Ascending aorta (tissue), 2 donors: ENCODE data around the gene CALU. TPM values are rescaled to one million over a fixed set of nuclear protein-coding genes. Genes with fewer than 3 reads are reported as not detected.

Experiments
- DNase-seq, 2 donors: peaks; one replicate each; pipeline ENCODE4 v3.0.0-alpha.2; 2019; ENCODE audit warnings: low spot score in 2 of 2
- H3K27ac ChIP-seq, 2 donors: fragments of 200-600 bp; sonication (generic); one replicate each; pipeline ENCODE4 v1.5.1; 2016 to 2017; ENCODE audit warnings: mild to moderate bottlenecking in 1 of 2
- H3K27me3 ChIP-seq: fragments of 200-600 bp; sonication (generic); one replicate; pipeline ENCODE4 v1.5.1; 2017
- H3K36me3 ChIP-seq, 2 donors: fragments of 200-600 bp; sonication (generic); one replicate each; pipeline ENCODE4 v1.5.1; 2016
- H3K4me1 ChIP-seq, 2 donors: fragments of 200-600 bp; sonication (generic); one replicate each; pipeline ENCODE4 v1.5.1; 2016 to 2017; ENCODE audit warnings: mild to moderate bottlenecking in 1 of 2
- H3K4me3 ChIP-seq, 2 donors: fragments of 200-600 bp; sonication (generic); one replicate each; pipeline ENCODE4 v1.5.1; 2016 to 2017; ENCODE audit warnings: mild to moderate bottlenecking in 1 of 2
- H3K9me3 ChIP-seq, 2 donors: fragments of 200-600 bp; sonication (generic); one replicate each; pipeline ENCODE4 v1.5.1; 2016
- intact Hi-C: fragments of 100-400 bp; cut with DNase I; formaldehyde crosslinking; loops from one replicate; pipeline ENCODE4 v1.15.1; 2023
- total RNA-seq: library from RNA; depleted of rRNA; stranded (reverse); fragments of >200 nt; gene quantifications from one replicate; pipeline ENCODE4 v1.1.0, GENCODE V29; 2016
- TF ChIP-seq, protein P1 (sequence below), 3 experiments: fragments of 200-600 bp in 2 of 3; fragments of 450-650 bp in 1 of 3; sonication (generic) in 2 of 3; IDR thresholded peaks; one replicate each; pipeline ENCODE4 v1.5.1; 2016 to 2019; ENCODE audit warnings: antibody characterized with exemption in 3 of 3, mild to moderate bottlenecking in 1 of 3, moderate library complexity in 1 of 3

Gene CALU
- total RNA-seq, 1 donor from 2014 or later: 82.8 TPM

DNA sequence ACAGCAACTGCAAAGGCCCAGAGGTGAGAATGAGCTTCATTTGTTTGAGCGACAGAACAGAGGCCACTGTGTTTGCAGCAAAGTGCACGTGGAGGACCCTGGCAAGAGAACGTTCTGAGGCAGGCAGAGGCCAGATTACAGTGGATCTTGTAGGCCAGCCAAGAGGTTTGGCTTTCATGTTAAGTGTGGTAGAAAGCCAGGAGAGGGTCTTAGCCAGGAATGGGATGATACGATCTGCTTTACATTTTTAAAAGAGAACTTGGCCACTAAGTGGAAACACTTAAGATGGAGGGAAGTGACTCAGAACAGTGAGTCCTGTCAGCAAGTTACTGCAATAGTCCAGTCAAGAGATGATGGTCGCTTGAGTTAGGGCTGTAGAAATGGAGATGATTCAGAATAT lies 57.2 kb downstream of the CALU start:
- Histone ChIP-seq H3K9me3 (no peaks in the 10 kb centered on the region), H3K36me3 (no peaks in the 10 kb centered on the region), H3K27ac (no peak overlapping the region), H3K4me1 (peaks cover 3 to 12% of the 10 kb centered on the region in 2 donors), H3K4me3 (no peak overlapping the region), H3K27me3 (no peaks in the 10 kb centered on the region)
- DNase-seq: no peak
- intact Hi-C loops: no loop called here
- TF ChIP-seq, protein P1, sequence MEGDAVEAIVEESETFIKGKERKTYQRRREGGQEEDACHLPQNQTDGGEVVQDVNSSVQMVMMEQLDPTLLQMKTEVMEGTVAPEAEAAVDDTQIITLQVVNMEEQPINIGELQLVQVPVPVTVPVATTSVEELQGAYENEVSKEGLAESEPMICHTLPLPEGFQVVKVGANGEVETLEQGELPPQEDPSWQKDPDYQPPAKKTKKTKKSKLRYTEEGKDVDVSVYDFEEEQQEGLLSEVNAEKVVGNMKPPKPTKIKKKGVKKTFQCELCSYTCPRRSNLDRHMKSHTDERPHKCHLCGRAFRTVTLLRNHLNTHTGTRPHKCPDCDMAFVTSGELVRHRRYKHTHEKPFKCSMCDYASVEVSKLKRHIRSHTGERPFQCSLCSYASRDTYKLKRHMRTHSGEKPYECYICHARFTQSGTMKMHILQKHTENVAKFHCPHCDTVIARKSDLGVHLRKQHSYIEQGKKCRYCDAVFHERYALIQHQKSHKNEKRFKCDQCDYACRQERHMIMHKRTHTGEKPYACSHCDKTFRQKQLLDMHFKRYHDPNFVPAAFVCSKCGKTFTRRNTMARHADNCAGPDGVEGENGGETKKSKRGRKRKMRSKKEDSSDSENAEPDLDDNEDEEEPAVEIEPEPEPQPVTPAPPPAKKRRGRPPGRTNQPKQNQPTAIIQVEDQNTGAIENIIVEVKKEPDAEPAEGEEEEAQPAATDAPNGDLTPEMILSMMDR (IDR thresholded peaks at IDR 0.05): no peak

DNA sequence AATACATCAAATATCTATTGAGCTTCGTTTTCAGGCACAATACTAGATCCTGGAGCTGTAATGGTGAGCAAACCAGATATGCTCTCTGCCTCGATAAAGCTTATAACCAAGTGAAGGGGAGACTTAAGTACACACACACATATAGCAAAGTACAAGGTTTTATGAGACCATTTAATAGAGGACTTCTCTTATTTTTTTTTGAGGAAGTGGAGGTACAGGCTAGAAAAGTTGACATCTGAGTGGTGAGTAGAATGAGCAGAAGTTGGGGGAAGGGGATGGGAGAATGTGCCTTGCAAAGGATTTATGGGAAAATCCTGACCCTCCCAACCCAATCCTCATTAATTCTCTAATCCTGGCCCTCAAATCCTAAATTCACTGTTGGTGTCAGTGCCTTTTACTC lies 60.3 kb downstream of the CALU start:
- TF ChIP-seq, protein P1 (IDR thresholded peaks at IDR 0.05): no peak
- no peak overlapping the region for H3K27ac ChIP-seq
- H3K27me3 ChIP-seq: no peaks in the 10 kb centered on the region
- intact Hi-C loops: no loop called here
- no peaks in the 10 kb centered on the region for H3K36me3 ChIP-seq
- no peaks in the 10 kb centered on the region for H3K4me1 ChIP-seq
- no peaks in the 10 kb centered on the region for H3K9me3 ChIP-seq
- DNase-seq: no peak
- no peak overlapping the region for H3K4me3 ChIP-seq

DNA sequence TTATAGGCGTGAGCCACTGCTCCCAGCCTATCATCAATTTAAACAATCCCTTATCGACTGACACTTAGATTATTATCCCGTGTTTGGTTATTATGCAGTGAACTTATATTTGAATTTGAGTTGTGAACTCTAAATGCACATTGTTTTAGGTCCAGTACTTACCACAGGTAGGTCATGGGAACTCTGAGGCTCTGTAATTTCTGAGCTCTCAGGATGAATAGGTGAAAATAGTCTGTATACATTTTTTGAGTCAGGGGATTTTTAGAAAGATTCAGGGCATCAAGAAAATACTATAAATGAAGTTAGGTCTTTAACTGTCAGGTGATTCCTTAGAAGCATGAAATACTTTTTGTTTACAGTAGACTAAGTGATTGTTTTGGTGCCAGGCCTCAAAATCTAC lies 61.4 kb downstream of the CALU start:
- Histone ChIP-seq H3K36me3 (no peaks in the 10 kb centered on the region), H3K9me3 (no peaks in the 10 kb centered on the region), H3K27ac (no peak overlapping the region), H3K4me3 (no peak overlapping the region), H3K27me3 (no peaks in the 10 kb centered on the region), H3K4me1 (no peaks in the 10 kb centered on the region)
- intact Hi-C loops: no loop called here
- TF ChIP-seq, protein P1 (IDR thresholded peaks at IDR 0.05): no peak
- DNase-seq: no peak

DNA sequence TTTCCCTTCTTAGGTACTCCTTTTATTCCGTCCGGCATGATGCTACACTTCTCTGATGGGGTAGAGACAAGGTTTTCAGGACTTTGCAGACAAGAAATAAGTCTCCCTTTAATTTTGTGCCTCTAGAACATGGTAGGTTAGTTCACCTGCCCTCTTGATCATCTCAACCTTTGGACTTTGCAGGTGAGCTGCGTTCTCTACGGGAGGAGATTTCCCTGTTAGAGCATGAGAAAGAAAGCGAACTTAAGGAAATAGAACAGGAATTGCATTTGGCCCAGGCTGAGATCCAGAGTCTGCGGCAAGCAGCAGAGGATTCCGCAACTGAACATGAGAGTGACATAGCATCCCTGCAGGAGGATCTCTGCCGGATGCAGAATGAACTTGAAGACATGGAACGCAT lies 61.8 kb downstream of the CALU start:
- H3K4me1 ChIP-seq: no peaks in the 10 kb centered on the region
- no peaks in the 10 kb centered on the region for H3K27me3 ChIP-seq
- H3K9me3 ChIP-seq: no peaks in the 10 kb centered on the region
- no peak for DNase-seq
- H3K27ac ChIP-seq: no peak overlapping the region
- TF ChIP-seq, protein P1 (IDR thresholded peaks at IDR 0.05): no peak
- intact Hi-C loops: no loop called here
- no peak overlapping the region for H3K4me3 ChIP-seq
- H3K36me3 ChIP-seq: peaks cover 3 to 4% of the 10 kb centered on the region in 2 donors

DNA sequence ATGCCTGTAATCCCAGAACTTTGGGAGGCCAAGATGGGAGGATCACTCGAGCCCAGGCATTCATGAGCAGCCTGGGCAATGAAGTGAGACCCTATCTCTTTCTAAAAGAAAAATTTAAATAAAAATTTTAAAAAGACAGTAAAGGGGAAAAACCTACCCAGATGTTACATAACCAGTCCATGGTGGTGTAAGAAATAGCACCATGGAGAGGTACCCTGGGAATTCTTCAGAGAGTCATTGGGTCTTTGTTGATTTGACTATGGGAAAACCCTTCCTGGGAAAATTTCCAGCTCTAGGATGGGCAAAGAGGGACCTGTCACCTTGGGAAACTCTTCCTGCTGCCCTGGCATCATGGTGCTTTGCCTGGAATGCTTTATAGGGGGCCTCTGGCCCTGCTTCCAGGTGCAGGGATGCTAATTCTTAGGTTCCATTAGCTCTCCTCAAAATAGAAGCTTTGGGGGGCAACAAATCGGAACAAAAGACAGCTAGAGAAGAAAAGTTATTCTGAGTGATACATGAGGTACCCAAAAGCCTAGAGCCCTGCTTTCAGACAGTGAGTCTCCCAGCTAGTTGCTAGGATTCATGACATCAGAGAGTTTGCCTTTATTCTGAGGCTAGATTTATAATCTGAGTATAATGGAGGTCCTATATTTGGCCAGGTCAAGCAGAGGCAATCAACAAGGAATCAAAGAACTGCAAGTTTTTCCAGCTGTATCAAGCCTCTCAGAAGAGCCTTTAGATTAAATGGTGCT lies 62.7 kb downstream of the CALU start:
- TF ChIP-seq, protein P1 (IDR thresholded peaks at IDR 0.05): no peak
- Histone ChIP-seq H3K4me3 (no peak overlapping the region), H3K9me3 (no peaks in the 10 kb centered on the region), H3K4me1 (no peaks in the 10 kb centered on the region), H3K27ac (no peak overlapping the region), H3K27me3 (no peaks in the 10 kb centered on the region), H3K36me3 (peaks cover 8 to 9% of the 10 kb centered on the region in 2 donors)
- DNase-seq: no peak
- intact Hi-C loops: no loop called here
